SU-DHL-6 (cell line): ENCODE results near the gene SKA3.

Experiments used
- CTCF ChIP-seq: fragments of 200-600 bp; sonication (generic); IDR thresholded peaks from one replicate; pipeline ENCODE4 v1.5.1; 2017; ENCODE audit warnings: antibody characterized with exemption, mild to moderate bottlenecking, low read length, moderate library complexity; ENCODE audit not compliant: insufficient read depth, poor library complexity, severe bottlenecking
- EZH2phosphoT487 ChIP-seq: fragments of 200-600 bp; sonication (generic), shearing (Covaris generic); conservative IDR thresholded peaks from 2 replicates; pipeline ENCODE4 v1.6.1; 2018; ENCODE audit warnings: mild to moderate bottlenecking, antibody characterized with exemption, low read length, moderate library complexity, mixed read lengths

GRCh38 chr13:21134475-21134874 is 41.9 kb downstream of the SKA3 start:
- TF ChIP-seq CTCF (no peak), EZH2phosphoT487 (no peak)
